GM12874 (cell line): Measurements from ENCODE around the gene CARS2.

Source experiments
- CTCF ChIP-seq: IDR thresholded peaks from 2 replicates; pipeline ENCODE4 v1.5.1; 2011; ENCODE audit warnings: low read depth, mild to moderate bottlenecking, control low read depth, low read length, moderate library complexity; ENCODE audit not compliant: insufficient read depth

The CARS2 gene

GRCh38 chr13:110624766-110625756 lies 80.9 kb downstream of the CARS2 start:
- no peak for TF ChIP-seq CTCF

GRCh38 chr13:110620596-110620995 lies 85.3 kb downstream of the CARS2 start:
- TF ChIP-seq CTCF, result no peak

- TF ChIP-seq CTCF, result no peak
These were observed 87.1 kb downstream of the CARS2 start for GRCh38 chr13:110618780-110619179.

- no peak for TF ChIP-seq CTCF
These were observed 87.7 kb downstream of the CARS2 start for GRCh38 chr13:110618167-110618566.

GRCh38 chr13:110617321-110618072 lies 88.4 kb downstream of the CARS2 start:
- no peak for TF ChIP-seq CTCF

- TF ChIP-seq CTCF, result 0 out of 2 replicates have a peak, but pooled peaks have one; percentile 12
These were observed 89.5 kb downstream of the CARS2 start for GRCh38 chr13:110616103-110617101.
